H9 (cell line): ENCODE measurements around the gene HCN2. TPM values are rescaled to one million over a fixed set of nuclear protein-coding genes. Genes with fewer than 3 reads are reported as not detected.

Experiments used
- DNase-seq: peaks from one replicate; pipeline ENCODE4 v3.0.0-alpha.2; 2017
- H2AFZ ChIP-seq: one replicate; pipeline ENCODE4 v1.6.1; 2013; ENCODE audit warnings: mild to moderate bottlenecking, low read length, control low read depth, moderate library complexity
- H2AK5ac ChIP-seq: 2 replicates; pipeline ENCODE4 v1.6.1; 2013; ENCODE audit warnings: low read length, control low read depth, mixed read lengths; ENCODE audit not compliant: insufficient read length
- H2BK120ac ChIP-seq: one replicate; pipeline ENCODE4 v1.6.1; 2013; ENCODE audit warnings: low read depth, mild to moderate bottlenecking, low read length, control low read depth, inconsistent platforms; ENCODE audit not compliant: poor library complexity, severe bottlenecking
- H2BK12ac ChIP-seq: 2 replicates; pipeline ENCODE4 v1.6.1; 2013; ENCODE audit warnings: low read length, control low read depth, mixed read lengths, low read depth; ENCODE audit not compliant: insufficient read length
- H2BK15ac ChIP-seq: 2 replicates; pipeline ENCODE4 v1.6.1; 2013; ENCODE audit warnings: low read depth, low read length, control low read depth
- H2BK20ac ChIP-seq: one replicate; pipeline ENCODE4 v1.6.1; 2013; ENCODE audit warnings: low read depth, mild to moderate bottlenecking, low read length, control low read depth, inconsistent platforms; ENCODE audit not compliant: poor library complexity, severe bottlenecking
- H2BK5ac ChIP-seq: 2 replicates; pipeline ENCODE4 v1.6.1; 2013; ENCODE audit warnings: low read length, control low read depth, mixed read lengths; ENCODE audit not compliant: insufficient read length
- H3K14ac ChIP-seq: 2 replicates; pipeline ENCODE4 v1.6.1; 2013; ENCODE audit warnings: low read length, control low read depth; ENCODE audit not compliant: insufficient read depth
- H3K18ac ChIP-seq: 2 replicates; pipeline ENCODE4 v1.6.1; 2013; ENCODE audit warnings: low read depth, mild to moderate bottlenecking, mixed read lengths, low read length, control low read depth; ENCODE audit not compliant: insufficient read length
- H3K23ac ChIP-seq: 2 replicates; pipeline ENCODE4 v1.6.1; 2013; ENCODE audit warnings: low read length, control low read depth, mixed read lengths, low read depth; ENCODE audit not compliant: insufficient read length
- H3K23me2 ChIP-seq: 2 replicates; pipeline ENCODE4 v1.6.1; 2013; ENCODE audit warnings: low read depth, mild to moderate bottlenecking, mixed read lengths, low read length, control low read depth; ENCODE audit not compliant: insufficient read length, poor library complexity, severe bottlenecking
- H3K27ac ChIP-seq: 2 replicates; pipeline ENCODE4 v1.5.1; 2013; ENCODE audit warnings: low read length, control low read depth, mixed read lengths, low read depth; ENCODE audit not compliant: insufficient read length
- H3K27me3 ChIP-seq: 2 replicates; pipeline ENCODE4 v1.6.1; 2013; ENCODE audit warnings: low read length, control low read depth, inconsistent platforms; ENCODE audit not compliant: insufficient read depth
- H3K4ac ChIP-seq: 2 replicates; pipeline ENCODE4 v1.6.1; 2013; ENCODE audit warnings: low read depth, mild to moderate bottlenecking, control low read depth, inconsistent platforms, low read length, moderate library complexity
- H3K4me1 ChIP-seq: 2 replicates; pipeline ENCODE4 v1.6.1; 2013; ENCODE audit warnings: low read length, control low read depth, inconsistent platforms; ENCODE audit not compliant: insufficient read depth
- H3K4me2 ChIP-seq: 2 replicates; pipeline ENCODE4 v1.6.1; 2013; ENCODE audit warnings: low read length, control low read depth, mixed read lengths; ENCODE audit not compliant: insufficient read length, insufficient read depth
- H3K56ac ChIP-seq: 2 replicates; pipeline ENCODE4 v1.6.1; 2013; ENCODE audit warnings: low read depth, mild to moderate bottlenecking, mixed read lengths, low read length, control low read depth; ENCODE audit not compliant: insufficient read length
- H3K79me1 ChIP-seq: 2 replicates; pipeline ENCODE4 v1.6.1; 2013; ENCODE audit warnings: low read depth, mild to moderate bottlenecking, moderate library complexity, low read length, control low read depth, inconsistent platforms; ENCODE audit not compliant: insufficient read depth, poor library complexity, severe bottlenecking
- H3K79me2 ChIP-seq: 2 replicates; pipeline ENCODE4 v1.6.1; 2013; ENCODE audit warnings: low read length, control low read depth, inconsistent platforms; ENCODE audit not compliant: insufficient read depth
- H3K9ac ChIP-seq: 2 replicates; pipeline ENCODE4 v1.6.1; 2013; ENCODE audit warnings: low read length, control low read depth, mixed read lengths; ENCODE audit not compliant: insufficient read length; ENCODE audit errors: extremely low read depth
- H3K9me3 ChIP-seq: one replicate; pipeline ENCODE4 v1.6.1; 2013; ENCODE audit warnings: low read depth, low read length, inconsistent platforms; ENCODE audit not compliant: control insufficient read depth
- H3T11ph ChIP-seq: one replicate; pipeline ENCODE4 v1.6.1; 2013; ENCODE audit warnings: mild to moderate bottlenecking, low read length, control low read depth, inconsistent platforms
- H4K20me1 ChIP-seq: one replicate; pipeline ENCODE4 v1.6.1; 2013; ENCODE audit not compliant: control insufficient read depth, insufficient read length, insufficient read depth
- H4K5ac ChIP-seq: 2 replicates; pipeline ENCODE4 v1.6.1; 2013; ENCODE audit warnings: low read depth, mild to moderate bottlenecking, mixed read lengths, low read length, control low read depth; ENCODE audit not compliant: insufficient read length
- H4K8ac ChIP-seq: replicated peaks from 2 replicates; pipeline ENCODE4 v1.6.1; 2013; ENCODE audit warnings: low read length, control low read depth, mixed read lengths, low read depth; ENCODE audit not compliant: insufficient read length
- H4K91ac ChIP-seq: 2 replicates; pipeline ENCODE4 v1.6.1; 2013; ENCODE audit warnings: low read depth, mild to moderate bottlenecking, moderate library complexity, mixed read lengths, low read length, control low read depth; ENCODE audit not compliant: insufficient read length
- H3K27ac Mint-ChIP-seq, 3 experiments: 2 replicates in 2 of 3; 3 replicates in 1 of 3; pipeline ENCODE4 v1.8.0; 2020 to 2021; ENCODE audit warnings: mixed read lengths in 3 of 3, mild to moderate bottlenecking in 1 of 3, moderate library complexity in 1 of 3
- H3K27me3 Mint-ChIP-seq: 2 replicates; pipeline ENCODE4 v1.8.0; 2021; ENCODE audit warnings: low read depth, mild to moderate bottlenecking, moderate library complexity, mixed read lengths
- H3K36me3 Mint-ChIP-seq, 3 experiments: 2 replicates in 2 of 3; 3 replicates in 1 of 3; pipeline ENCODE4 v1.8.0; 2020 to 2021; ENCODE audit warnings: low read depth in 3 of 3, mixed read lengths in 3 of 3; ENCODE audit not compliant: insufficient read depth in 1 of 3
- H3K4me1 Mint-ChIP-seq, 2 experiments: 2 replicates each; pipeline ENCODE4 v1.8.0; 2020; ENCODE audit warnings: mixed read lengths in 2 of 2
- H3K4me3 Mint-ChIP-seq, 2 experiments: 2 replicates in 1 of 2; 3 replicates in 1 of 2; pipeline ENCODE4 v1.8.0; 2020 to 2021; ENCODE audit warnings: mild to moderate bottlenecking in 2 of 2, mixed read lengths in 2 of 2, moderate library complexity in 1 of 2
- H3K9me3 Mint-ChIP-seq, 2 experiments: 2 replicates in 1 of 2; 3 replicates in 1 of 2; pipeline ENCODE4 v1.8.0; 2020; ENCODE audit warnings: mild to moderate bottlenecking in 2 of 2, mixed read lengths in 2 of 2, moderate library complexity in 1 of 2
- WGBS: extraction: QIAGEN DNeasy Blood & Tissue Kit; methylation state at CpG from one replicate; pipeline ENCODE4 v1.1.7; 2013; ENCODE audit warnings: missing lambda C conversion rate, low lambda C conversion rate, mixed read lengths; ENCODE audit not compliant: insufficient read length; ENCODE audit errors: extremely low coverage; 5-methylcytosine and 5-hydroxymethylcytosine counted together
- total RNA-seq: library from RNA; stranded (reverse); gene quantifications from 2 replicates; pipeline ENCODE4 v1.2.1, GENCODE V29; 2021
- TF ChIP-seq, protein P1 (sequence below): fragments of 200-600 bp; sonication (generic); conservative IDR thresholded peaks from 3 replicates; pipeline ENCODE4 v1.8.0; 2021; ENCODE audit warnings: antibody characterized with exemption, mild to moderate bottlenecking

HCN2 gene
- total RNA-seq, 1 experiment from 2014 or later, result 3.7 TPM

DNA sequence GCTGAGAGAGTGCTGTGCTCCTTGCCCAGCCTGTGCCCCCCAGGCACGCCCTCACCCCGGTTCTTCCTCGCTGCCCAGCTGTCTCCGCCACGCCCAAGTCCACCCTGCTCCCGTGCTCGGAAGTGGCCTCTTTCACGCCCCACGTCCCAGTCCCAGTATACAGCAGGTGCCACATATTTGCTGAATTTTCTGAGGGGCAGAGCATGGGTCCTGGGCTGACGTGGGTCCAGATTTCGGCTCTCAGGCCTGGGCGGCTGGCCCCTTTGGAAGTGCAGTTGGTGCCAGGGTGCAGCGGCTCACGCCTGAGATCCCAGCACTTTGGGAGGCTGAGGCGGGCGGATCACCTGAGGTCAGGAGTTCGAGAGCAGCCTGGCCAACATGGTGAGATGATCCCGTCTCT is 3.4 kb downstream of the HCN2 start:
- Histone ChIP-seq H3K14ac (no peak overlapping the region), H4K20me1 (peaks cover 3% of the 10 kb centered on the region), H2BK120ac (no peak overlapping the region), H2BK12ac (no peak overlapping the region), H3K18ac (no peak overlapping the region), H3K4ac (no peak overlapping the region), H3K4me1 (no peaks in the 10 kb centered on the region), H2BK20ac (no peak overlapping the region), H2BK15ac (no peak overlapping the region), H3K23ac (no peak overlapping the region), H2AK5ac (no peak overlapping the region), H3K9ac (no peak overlapping the region), H3K56ac (no peak overlapping the region), H3T11ph (no peak overlapping the region), H3K4me2 (no peak overlapping the region), H3K9me3 (no peaks in the 10 kb centered on the region), H2BK5ac (no peak overlapping the region), H4K8ac (no peak overlapping the region), H3K27ac (no peak overlapping the region), H2AFZ (no peak overlapping the region), H4K5ac (no peak overlapping the region), H3K27me3 (peaks cover 12% of the 10 kb centered on the region; the same call in 1 of the 2 replicates), H3K79me2 (no peaks in the 10 kb centered on the region), H4K91ac (no peak overlapping the region), H3K23me2 (no peaks in the 10 kb centered on the region), H3K79me1 (no peaks in the 10 kb centered on the region)
- Mint-ChIP-seq H3K36me3 (no peaks in the 10 kb centered on the region), H3K4me3 (peak overlapping the region in 1 of 2 experiments; percentile 42; a peak in 1 of 5 replicates), H3K4me1 (0 out of 4 replicates have a peak, but pooled peaks cover 0 to 3% of the 10 kb centered on the region in 2 experiments), H3K9me3 (no peaks in the 10 kb centered on the region), H3K27ac (no peak overlapping the region), H3K27me3 (peaks cover 51% of the 10 kb centered on the region)
- DNase-seq, result no peak
- TF ChIP-seq, protein P1, sequence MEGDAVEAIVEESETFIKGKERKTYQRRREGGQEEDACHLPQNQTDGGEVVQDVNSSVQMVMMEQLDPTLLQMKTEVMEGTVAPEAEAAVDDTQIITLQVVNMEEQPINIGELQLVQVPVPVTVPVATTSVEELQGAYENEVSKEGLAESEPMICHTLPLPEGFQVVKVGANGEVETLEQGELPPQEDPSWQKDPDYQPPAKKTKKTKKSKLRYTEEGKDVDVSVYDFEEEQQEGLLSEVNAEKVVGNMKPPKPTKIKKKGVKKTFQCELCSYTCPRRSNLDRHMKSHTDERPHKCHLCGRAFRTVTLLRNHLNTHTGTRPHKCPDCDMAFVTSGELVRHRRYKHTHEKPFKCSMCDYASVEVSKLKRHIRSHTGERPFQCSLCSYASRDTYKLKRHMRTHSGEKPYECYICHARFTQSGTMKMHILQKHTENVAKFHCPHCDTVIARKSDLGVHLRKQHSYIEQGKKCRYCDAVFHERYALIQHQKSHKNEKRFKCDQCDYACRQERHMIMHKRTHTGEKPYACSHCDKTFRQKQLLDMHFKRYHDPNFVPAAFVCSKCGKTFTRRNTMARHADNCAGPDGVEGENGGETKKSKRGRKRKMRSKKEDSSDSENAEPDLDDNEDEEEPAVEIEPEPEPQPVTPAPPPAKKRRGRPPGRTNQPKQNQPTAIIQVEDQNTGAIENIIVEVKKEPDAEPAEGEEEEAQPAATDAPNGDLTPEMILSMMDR, result no peak
- no CpG with 5 or more reads among the region's 18 CpGs for WGBS
